ENCODE results near the gene CRYBG3.
A peak's percentile ranks its signal among the peaks of the same experiment; 100 is the strongest.

The CRYBG3 gene

DNA sequence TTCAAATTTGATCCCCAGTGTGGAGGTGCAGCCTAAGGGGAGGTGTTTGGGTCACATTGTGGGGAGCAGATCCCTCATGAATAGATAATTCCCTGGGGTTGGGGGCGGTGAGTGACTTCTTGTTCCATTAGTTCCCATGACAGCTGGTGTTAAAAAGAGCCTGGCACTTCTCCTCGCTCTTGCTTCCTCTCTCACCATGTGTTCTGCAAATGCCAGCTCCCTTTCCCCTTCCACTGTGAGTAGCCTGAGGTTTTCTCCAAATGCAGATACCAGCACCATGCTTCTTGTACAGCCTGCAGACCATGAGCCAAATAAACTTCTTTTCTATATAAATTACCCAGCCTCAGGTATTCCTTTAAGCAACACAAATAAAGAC lies 127.3 kb downstream of the CRYBG3 start:
- DNase-seq: peak; percentile 24

- DNase-seq: peak; percentile 14
Observed at GRCh38 chr3:97949743-97950142, 127.9 kb downstream of the CRYBG3 start.

DNA sequence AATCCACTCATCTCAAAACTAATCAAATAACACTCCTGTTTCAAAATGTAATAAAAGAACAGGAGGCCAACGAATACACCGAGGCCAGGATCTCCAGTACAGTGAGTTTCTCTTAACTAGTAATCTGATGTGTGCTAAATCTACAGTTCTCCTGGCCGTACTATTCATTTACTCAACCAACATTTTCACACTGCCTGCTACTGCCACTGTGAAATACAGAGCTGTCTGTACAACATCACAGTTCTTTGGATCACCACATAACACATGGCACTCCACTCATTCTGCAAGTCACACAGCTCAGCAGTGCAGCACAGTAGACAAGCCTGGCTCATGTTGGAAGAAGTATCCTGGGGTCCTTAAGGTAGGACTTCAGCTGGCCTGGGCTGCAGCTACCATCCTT lies 128.5 kb downstream of the CRYBG3 start:
- DNase-seq: no peak

DNA sequence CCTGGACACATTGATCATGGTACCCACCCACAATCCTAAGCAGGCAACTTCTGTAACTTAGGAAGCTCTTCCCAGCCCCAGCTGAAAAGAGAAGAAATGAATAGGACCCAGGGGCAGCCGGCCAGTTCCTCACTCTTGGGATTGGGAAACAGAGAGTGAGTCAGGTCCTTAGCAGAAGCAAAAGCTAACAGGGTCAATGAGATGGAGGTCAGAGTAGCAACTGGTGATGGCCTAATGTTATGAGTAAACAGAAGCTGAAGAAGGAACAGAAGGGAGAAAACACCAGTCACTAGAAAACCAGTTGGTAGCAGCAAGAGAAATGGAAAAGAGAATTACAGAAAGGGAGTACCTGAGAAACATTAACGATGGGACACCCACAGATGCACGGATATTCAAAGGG lies 130.5 kb downstream of the CRYBG3 start:
- DNase-seq: no peak

DNA sequence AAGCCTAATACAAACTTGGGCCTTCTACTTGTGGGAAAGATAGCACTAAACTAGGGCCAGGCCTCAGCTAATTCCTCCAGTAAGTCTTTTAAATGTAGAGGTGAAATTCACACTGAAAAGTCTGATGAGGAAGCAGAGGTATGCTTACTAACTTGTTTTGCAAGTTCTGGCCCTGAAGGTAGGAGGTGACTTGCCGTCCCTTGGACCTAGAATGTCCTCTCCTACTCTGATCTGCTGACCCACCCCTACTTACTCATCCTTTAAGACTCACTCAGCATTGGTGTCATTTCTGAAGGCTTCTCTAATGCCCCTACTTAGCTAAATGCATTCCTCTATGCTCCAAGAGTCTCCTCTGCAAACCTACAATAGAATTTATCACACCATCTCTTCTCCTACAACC lies 131.1 kb downstream of the CRYBG3 start:
- DNase-seq: no peak

GRCh38 chr3:97954228-97954827 lies 132.5 kb downstream of the CRYBG3 start:
- DNase-seq: no peak

DNA sequence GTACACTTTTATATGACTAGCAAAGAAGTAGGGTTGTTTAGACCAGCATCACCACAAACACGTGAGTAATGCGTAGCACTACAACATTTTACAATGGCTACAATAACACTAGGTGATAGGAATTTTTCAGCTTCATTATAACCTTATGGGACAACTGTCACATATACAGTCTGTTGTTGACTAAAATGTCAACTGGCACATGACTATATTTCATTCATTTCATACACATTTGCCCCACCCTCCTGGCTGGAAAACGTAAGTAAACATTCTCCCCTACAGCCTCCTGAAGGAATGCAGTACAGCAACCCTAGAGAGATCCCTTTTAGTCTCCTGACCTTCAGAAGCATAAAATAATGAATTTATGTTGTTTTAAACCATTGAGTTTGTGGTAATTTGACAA lies 134.2 kb downstream of the CRYBG3 start:
- DNase-seq: no peak

DNA sequence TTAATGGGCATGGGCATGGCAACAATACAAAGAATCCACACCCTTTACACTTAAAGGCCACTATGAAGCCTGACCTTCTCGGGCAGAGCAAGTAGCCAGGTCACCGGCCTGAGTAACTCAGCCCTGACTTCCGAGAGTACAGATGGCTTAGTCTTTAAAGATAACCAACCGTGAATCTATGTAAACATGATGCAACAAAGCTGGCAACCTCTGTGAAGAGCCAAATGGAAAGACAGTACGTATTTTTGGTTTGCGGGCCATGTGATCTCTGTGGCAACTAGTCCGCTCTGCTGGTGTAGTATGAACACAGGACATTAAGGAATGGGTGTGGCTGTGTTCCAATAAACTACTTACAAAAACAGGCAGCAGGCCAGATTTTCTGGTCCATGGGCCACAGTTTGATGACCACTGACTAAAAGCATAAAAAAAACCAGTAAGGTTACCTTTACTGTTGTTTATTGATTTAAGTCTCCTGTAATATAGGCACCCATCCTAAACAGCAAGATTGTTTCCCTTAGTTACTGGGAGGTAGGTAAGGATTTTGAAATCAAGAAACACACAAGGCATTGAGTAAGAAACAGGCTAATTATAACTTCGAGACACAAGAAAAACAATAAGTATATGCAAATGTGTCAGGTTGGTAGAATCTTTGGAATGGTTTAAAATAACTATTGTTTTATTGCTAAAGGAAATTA lies 136.0 kb downstream of the CRYBG3 start:
- DNase-seq: no peak

- no peak for DNase-seq
Observed at GRCh38 chr3:97958396-97958795, 136.6 kb downstream of the CRYBG3 start.

- DNase-seq: no peak
Observed at GRCh38 chr3:97958796-97959195, 137.0 kb downstream of the CRYBG3 start.

- DNase-seq: no peak
Observed at GRCh38 chr3:97959872-97960271, 138.1 kb downstream of the CRYBG3 start.

GRCh38 chr3:97960551-97960950 lies 138.7 kb downstream of the CRYBG3 start:
- no peak for DNase-seq

DNA sequence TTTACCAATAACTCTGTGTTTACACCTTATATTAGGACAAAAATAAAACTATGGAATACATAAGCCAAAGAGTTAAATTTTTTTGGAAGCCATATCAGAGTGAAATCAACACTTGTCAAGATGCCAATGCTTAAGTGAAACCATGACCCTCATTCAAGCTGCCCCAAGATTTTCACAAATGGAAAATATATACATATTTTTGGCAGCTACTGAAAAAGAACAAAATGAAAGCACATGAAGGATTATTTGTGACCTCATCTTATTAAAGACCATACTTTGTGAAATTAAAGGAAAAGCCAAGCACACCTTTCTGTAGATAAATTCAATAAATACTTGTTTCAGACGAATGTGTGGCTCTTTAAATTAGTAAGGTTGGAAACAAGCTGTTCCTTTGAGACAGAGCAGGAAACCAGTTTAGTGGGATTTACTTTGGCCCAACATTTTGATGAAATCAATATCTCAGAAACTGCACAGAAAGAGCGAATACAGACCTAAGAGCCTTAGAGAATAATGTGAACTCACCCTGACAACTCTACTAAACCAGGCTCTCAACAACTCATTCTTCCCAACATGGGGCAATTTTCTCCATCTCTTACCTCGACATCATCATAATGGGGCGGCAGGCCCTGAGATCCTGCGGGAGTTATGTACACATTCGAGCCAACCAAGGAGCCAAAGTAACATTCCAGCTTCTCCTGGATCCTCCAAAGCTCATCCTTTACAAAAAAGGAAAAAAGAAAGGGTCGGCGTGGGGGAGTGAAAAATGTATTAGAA lies 139.4 kb downstream of the CRYBG3 start:
- no peak for DNase-seq

- DNase-seq: no peak
Observed at GRCh38 chr3:97967966-97968365, 146.2 kb downstream of the CRYBG3 start.

DNA sequence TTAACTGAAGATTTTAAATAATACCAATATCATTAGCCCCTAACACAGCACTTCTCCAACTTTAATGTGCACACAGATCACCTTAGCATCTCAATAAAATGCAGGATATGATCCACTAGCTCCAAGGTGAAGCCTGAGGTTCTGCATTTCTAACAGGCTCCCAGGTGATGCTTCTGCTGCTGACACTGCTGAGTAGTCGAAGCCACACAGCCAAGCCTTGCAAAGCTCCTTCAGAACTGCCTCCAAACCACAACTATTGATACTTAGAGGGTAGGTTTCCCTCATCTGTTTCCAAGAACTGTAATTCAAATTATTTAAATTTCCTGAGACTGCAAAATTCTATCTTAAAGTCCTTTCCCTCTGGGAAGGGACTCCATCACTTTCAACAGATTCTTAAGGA lies 146.6 kb downstream of the CRYBG3 start:
- no peak for DNase-seq

DNA sequence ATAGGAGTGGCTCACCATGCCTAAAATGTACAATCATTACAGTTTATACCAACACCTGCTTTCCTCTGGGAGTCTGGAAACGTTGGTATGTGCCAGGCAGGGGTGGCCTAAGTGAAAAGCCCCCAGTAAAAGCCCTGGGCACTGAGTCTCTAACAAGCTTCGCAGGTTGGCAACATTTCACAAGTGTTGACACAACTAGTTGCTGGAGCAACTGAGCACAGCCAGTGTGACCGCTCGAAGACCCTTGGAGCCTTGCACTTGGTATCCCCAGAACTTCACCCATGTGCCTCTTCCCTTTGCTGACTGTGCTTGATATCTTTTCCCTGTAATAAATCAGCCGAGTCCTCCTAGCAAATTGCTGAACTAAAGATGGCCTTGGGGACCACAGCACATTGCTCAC lies 147.7 kb downstream of the CRYBG3 start:
- no peak for DNase-seq

- peak; percentile 40 for DNase-seq
Observed at GRCh38 chr3:97970156-97970555, 148.3 kb downstream of the CRYBG3 start.

DNA sequence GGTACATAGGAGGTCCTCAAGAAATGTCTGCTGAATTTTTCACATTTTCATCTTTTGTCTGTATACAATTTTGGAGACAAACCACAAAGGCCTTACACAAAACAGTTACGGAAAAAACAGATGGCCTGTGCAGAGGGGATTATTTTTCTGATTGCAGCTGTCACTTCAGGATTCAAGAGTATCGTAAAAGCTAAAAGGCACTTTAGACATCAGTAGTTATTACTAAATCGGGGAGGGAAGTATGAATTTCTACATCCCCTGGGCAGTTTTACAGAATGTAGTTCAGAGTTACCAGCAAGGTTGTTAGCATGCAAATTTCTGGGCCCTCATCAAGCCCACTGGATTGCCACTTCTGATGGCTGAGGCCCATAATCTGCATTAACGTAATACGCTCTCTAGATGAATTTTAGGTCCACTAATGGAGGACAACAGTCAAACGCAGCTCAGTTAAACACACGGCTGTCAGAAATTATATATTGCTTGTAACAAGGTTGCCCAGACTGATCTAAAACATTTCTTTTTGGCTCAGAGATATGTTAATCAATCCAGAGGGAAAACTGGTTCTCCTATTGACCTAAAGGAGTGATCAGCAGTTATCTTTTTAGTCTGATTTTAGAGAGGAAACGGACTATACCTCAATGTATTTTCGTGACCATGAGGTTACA lies 149.3 kb downstream of the CRYBG3 start:
- DNase-seq: peak; percentile 58

DNA sequence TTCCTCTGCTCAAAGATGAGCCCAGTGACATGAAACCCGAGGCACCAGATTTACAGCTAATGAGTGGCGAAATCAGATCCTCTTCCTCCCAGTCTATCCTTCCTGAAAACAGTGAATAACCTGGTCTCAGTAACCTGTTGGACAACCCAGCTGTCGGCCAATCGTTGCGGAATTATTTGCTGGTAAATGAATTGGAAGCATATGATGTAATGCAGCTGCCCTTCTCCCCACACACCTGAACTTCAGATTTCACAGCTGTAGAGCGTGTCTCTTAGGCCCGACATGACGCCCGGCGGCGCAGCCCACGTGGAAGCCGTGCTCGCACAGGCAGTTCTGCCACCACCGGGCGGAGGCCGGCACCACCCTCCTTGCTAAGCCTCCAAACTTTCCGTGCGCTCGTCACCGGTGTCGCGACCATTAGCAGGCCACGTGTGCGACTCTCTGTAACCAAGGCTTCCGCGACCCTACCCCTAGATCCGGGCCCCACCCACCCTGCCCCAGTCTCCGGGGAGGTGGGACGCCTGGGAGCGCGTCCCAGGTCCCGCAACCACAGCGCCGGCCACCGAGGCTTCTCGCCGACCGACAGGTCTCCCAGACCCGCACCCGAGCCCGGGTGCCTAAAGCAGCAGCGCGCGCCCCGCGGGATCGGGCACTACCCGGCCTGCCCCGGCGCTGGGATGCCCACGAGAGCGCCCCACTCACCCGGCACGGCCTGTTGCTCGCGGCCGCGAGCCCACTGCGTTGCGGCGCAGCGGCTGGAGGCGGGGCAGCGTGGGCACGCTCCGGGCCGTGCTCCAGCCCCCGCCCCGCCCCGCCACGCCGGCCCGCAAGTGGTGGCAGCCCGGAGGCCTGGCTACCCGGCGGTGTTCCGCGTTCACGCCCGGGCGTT lies 150.1 kb downstream of the CRYBG3 start, which contains the start of gene RIOX2:
Gene RIOX2 (minus strand): TSS at position 753 of the 889 bp plus-strand sequence. CDS start 4,838 bp downstream, outside the sequence.
- DNase-seq: peak; percentile 52

DNA sequence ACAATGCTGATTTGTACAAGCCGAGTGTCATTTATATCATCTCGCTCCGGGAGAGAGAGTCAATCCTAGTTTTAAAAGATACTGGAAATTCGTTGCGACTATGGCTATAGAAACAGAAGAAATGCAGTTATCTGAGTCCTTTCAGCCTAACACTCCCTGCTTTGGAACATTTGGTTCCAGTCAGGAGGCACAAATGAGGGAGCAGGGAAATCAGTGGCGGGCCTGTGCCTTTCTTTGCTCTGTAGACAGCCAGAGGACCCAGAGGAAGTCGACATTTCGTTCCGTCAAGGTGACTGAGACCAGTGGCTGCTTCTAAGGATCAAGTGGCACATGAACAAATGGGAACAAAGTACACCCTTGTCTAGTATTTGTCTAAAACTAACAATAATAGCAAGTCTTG lies 151.2 kb downstream of the CRYBG3 start:
- DNase-seq: no peak

DNA sequence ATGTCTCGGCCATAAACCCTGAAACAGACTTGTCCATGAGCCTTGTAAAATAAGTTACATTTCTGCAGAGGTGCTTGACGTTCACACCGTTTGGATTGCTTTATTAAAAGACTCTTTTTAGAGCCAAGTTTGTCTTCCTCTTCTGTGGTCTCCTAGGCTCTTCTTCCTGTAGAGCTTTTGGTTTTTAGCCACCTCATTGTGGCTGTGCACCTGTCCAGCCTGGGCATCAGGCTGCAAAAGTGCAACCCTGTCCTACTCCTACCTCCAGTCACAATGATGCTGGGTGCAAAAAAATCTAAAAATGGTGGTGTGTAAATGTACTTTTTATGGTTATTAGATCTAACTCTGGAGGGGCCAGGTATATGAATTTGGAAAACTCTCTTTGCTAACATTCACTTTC lies 153.2 kb downstream of the CRYBG3 start:
- no peak for DNase-seq

- DNase-seq: peak; percentile 25
Observed at GRCh38 chr3:97975466-97975865, 153.7 kb downstream of the CRYBG3 start.

Data from NCI-H1694 treated with DMSO at 0.1 percent for 48 hours (cell line).